Measurements from ENCODE around the gene TMEM120B.

The TMEM120B gene

DNA sequence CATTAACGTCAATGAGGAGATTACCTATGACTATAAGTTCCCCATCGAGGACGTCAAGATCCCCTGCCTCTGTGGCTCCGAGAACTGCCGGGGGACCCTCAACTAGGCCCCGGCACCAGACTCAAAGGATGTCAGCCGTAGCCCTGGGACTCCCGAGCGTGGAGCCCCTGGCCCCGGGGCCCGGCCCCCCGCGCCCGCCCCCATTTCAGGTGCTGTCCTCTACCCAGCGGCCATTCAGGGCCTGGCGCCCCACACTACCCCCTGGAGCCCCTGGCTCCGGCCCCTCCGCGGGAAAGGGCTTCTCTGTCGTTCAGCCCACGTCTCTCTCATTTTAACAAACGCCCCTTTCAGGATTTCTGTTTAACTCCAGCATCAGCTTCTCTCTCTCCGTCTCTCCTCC, 117.6 kb downstream of the TMEM120B start:
- no peak for DNase-seq (ENCODE audit: low read depth in 2 of 2)
- no peak overlapping the region for H3K4me3 ChIP-seq (replicated peaks in 1 of 2; ENCODE audit: low read depth in 2 of 2, low read length in 2 of 2)
- no peak for TF ChIP-seq CTCF (IDR thresholded peaks at IDR 0.05; ENCODE audit: low read depth, low read length)

DNA sequence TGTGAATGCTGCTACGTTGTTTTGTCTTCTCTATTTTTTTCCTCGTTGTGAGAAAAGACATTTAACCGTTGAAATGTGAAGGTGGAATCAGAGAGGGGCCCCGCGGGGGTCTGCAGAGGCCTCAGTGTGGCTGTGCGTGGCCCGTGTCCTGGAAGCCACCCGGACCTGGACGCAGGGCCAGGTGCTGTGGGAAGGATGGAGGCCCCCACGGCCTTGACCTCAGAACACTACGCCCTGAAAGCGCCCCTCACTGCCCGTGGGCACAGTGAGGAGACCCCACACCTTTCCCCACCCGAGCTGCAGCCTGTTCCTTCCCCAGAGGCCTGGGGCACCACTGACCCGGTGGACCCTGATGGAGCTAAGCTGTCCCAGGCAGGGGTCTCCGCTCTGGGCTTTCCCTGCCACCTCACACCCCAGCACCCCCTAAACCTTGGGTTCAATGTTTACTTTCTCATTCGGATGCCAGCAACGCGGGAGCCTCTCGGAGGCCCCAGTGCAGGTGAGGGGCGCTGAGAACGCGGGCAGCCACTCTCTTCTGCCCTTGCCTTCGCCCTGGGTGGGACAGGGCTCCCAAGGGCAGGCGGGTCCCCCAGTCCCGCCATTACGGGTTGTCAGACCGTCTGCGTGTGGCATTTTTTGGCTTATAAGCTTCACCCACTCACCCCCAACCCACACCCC, 118.2 kb downstream of the TMEM120B start:
- TF ChIP-seq CTCF (IDR thresholded peaks at IDR 0.05; ENCODE audit: low read depth, low read length), result no peak
- no peak overlapping the region for H3K4me3 ChIP-seq (replicated peaks in 1 of 2; ENCODE audit: low read depth in 2 of 2, low read length in 2 of 2)
- no peak for DNase-seq (ENCODE audit: low read depth in 2 of 2)
